ENCODE results near the gene TDP1.

Gene TDP1

DNA sequence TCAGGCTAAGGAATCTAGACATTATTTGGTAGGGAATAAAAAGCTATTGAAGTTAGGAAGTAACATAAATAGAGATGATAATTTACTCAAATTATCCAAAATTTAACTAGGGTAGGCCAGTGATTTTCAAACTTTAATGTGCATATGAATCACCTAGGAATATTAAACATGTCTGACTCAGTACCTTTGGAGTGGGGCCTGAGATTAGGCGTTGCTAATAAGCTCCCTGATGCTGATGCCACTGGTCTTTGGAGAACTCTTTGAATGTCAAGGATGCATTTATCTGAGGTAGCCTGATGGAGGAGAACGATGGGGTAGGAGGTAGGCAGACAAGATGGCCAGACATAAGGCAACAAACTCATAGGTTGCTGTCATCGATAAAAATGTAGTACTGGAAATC, 34.4 kb upstream of the TDP1 start:
- TF ChIP-seq, protein P1, sequence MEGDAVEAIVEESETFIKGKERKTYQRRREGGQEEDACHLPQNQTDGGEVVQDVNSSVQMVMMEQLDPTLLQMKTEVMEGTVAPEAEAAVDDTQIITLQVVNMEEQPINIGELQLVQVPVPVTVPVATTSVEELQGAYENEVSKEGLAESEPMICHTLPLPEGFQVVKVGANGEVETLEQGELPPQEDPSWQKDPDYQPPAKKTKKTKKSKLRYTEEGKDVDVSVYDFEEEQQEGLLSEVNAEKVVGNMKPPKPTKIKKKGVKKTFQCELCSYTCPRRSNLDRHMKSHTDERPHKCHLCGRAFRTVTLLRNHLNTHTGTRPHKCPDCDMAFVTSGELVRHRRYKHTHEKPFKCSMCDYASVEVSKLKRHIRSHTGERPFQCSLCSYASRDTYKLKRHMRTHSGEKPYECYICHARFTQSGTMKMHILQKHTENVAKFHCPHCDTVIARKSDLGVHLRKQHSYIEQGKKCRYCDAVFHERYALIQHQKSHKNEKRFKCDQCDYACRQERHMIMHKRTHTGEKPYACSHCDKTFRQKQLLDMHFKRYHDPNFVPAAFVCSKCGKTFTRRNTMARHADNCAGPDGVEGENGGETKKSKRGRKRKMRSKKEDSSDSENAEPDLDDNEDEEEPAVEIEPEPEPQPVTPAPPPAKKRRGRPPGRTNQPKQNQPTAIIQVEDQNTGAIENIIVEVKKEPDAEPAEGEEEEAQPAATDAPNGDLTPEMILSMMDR (IDR thresholded peaks at IDR 0.05; ENCODE audit: borderline replicate concordance, insufficient read depth, low read depth, low read length): no peak
- H3K4me3 ChIP-seq (ENCODE audit: low read depth, low read length): no peak overlapping the region

DNA sequence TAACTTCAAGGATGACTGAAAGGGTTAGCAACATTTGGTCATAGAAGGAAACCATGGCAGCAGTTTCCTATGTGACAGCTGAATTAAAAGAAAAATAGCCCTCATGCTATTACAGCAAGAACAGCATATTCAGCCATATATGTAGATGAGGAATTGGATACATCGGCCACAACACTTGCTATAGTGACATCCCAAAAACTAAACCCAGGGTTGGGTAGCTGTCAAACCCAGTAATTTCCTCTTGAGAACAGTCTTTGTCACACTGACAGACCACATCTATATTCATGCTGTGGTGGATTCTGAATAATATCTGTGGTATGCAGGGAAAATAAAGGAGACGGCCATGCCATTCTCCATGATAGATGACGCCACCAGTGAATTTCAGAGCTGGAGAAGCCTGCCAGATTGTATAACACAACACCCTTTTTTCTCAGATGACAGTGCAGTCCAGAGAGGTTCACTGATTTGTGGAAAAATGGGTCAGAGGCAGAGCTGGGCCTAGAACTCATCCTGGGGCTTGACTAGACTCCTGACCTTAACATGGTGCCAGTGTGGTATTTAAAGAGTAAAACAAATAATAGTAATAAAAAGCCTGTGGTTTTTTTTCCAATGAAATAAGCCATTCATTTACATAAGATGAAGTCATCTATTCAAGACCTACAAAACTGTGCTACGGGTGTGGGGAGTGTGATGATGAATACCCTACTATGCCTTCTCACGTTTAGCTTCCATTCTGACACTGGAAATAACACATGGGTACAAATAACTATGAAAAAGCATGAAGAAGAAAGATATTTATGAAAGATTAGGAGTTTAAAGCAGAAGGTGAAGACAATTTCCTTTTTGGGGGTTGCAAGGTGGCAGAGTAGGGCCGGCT, 33.5 kb upstream of the TDP1 start:
- no peak overlapping the region for H3K4me3 ChIP-seq (ENCODE audit: low read depth, low read length)
- TF ChIP-seq, protein P1 (IDR thresholded peaks at IDR 0.05; ENCODE audit: borderline replicate concordance, insufficient read depth, low read depth, low read length): no peak

DNA sequence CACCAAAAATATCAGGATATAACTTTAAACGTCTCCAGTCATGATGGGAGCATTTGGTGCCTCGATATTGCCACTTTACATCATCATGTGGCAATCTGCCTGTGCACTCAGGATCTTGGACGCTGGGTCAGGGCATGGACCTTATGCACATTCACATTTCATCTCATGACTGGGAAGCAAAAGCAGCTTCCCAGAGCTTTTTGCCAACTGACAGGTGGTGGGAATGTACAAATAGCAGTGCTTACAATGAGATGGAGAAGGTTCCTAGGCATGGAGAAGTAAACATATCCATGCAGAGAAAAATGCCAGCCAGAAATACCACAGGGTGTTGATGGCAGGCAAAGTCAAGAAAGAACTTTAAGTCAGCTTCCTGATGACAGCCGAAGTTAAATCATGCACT, 31.5 kb upstream of the TDP1 start:
- H3K4me3 ChIP-seq (ENCODE audit: low read depth, low read length): no peak overlapping the region

DNA sequence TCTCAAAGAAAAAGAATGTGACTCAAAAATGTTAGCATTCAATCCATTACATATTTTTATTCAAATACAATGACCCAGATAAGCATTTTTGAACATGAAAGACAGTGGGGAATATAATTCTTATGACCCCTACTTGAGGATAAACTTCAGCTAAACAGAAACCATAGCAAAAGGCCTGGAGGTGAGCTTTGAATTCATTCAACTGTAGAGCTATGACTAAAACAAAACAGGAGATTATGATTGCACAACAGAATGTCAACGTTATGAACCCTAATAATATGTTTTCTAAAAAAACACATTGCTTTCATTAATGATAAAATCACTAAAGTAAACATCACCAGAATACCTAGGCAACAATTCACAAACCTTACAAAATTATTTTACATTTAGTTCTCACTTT, 29.0 kb upstream of the TDP1 start:
- no peak overlapping the region for H3K4me3 ChIP-seq (ENCODE audit: low read depth, low read length)
- TF ChIP-seq, protein P1 (IDR thresholded peaks at IDR 0.05; ENCODE audit: borderline replicate concordance, insufficient read depth, low read depth, low read length): no peak

More for the DNA sequence above, 31.5 kb upstream of the TDP1 start:
- TF ChIP-seq, protein P1 (IDR thresholded peaks at IDR 0.05; ENCODE audit: borderline replicate concordance, insufficient read depth, low read depth, low read length): no peak

DNA sequence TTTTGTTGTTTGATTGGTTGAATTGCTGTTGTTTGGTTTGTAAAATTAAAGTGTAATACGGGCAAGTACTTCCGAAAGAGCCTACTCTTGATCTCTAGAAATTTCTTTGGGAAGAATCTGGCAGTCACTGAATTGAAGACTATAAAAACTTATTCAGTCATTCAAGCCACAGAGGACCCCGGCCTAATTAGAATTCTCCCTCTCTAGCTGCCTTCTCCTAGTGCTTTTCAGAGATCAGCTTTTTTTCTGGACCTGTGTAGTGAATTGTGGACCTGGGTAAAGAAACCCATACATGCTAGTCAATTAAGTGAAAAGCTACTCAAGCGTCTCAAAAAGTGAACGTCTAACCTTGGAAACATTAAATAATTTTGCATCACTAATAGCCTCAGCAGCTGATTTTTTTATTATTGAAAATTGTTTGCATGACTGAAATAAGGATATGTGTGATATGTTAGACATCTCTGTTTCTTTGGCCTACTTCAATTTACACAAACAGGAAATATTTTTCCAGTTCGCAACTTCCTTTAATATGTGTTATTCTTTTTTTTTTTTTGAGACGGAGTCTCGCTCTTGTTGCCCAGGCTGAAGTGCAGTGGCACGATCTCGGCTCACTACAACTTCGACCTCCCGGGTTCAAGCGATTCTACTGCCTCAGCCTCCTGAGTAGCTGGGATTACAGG, 28.4 kb upstream of the TDP1 start:
- TF ChIP-seq, protein P1 (IDR thresholded peaks at IDR 0.05; ENCODE audit: borderline replicate concordance, insufficient read depth, low read depth, low read length): no peak

DNA sequence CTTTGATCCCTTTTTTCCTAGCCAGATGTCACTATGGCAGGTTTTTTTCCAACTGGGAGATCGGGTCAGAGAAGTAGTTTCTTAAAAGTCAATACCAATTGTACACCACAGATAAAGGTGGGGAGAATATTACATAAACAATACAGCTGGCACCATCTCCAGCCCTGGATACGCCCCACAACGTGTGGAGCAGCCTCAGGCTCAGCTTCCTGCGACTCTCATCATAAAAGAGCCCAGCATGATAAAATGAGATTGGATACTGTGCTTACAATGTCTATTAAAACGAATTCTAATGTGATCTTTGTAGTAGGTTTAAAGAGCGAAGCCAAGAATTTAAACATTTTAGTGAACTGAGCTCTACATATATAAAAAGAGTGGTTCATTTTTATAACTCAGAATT, 22.7 kb upstream of the TDP1 start:
- TF ChIP-seq, protein P1 (IDR thresholded peaks at IDR 0.05; ENCODE audit: borderline replicate concordance, insufficient read depth, low read depth, low read length): no peak
- H3K4me3 ChIP-seq (ENCODE audit: low read depth, low read length): no peak overlapping the region

More for the DNA sequence above, 28.4 kb upstream of the TDP1 start:
- H3K4me3 ChIP-seq (ENCODE audit: low read depth, low read length): no peak overlapping the region

All from GM12875 (cell line).